H1 (cell line): ENCODE measurements around the gene CUBN. TPM values are rescaled to one million over a fixed set of nuclear protein-coding genes. Genes with fewer than 3 reads are reported as not detected.

Experiments
- CTCF ChIA-PET: fragments of 300-600 bp; sonication (Branson Sonifier 250); formaldehyde crosslinking; loops from one replicate; lab custom pipeline; 2021; ENCODE audit not compliant: partially characterized antibody; lab: Charles Lee
- POLR2A ChIA-PET: fragments of 300-600 bp; sonication (Branson Sonifier 250); formaldehyde crosslinking; loops from one replicate; lab custom pipeline; 2021; ENCODE audit warnings: inconsistent platforms; ENCODE audit not compliant: partially characterized antibody; lab: Charles Lee
- DNase-seq, 2 experiments: peaks; one replicate each; pipeline versions ENCODE4 v3.0.0 to v3.0.0-alpha.2; 2010 to 2022; ENCODE audit warnings: low spot score in 2 of 2, low read depth in 1 of 2, mixed read lengths in 1 of 2
- FAIRE-seq: peaks from 2 replicates; lab custom pipeline; 2011; peaks lifted over from hg19 to GRCh38; lab: Jason Lieb, UNC
- H2AFZ ChIP-seq: 2 replicates; pipeline ENCODE4 v1.8.1; 2012; ENCODE audit warnings: low read length, inconsistent platforms
- H2AK5ac ChIP-seq: 2 replicates; pipeline ENCODE4 v1.6.1; 2013; ENCODE audit warnings: low read depth, low read length
- H2BK120ac ChIP-seq: replicated peaks from 2 replicates; pipeline ENCODE3; 2013; ENCODE audit warnings: low read depth, low read length, inconsistent platforms
- H2BK12ac ChIP-seq: 2 replicates; pipeline ENCODE4 v1.6.1; 2013; ENCODE audit warnings: low read depth, low read length
- H2BK15ac ChIP-seq: 2 replicates; pipeline ENCODE4 v1.6.1; 2013; ENCODE audit warnings: low read length
- H2BK20ac ChIP-seq: 2 replicates; pipeline ENCODE4 v1.6.1; 2013; ENCODE audit warnings: low read length
- H2BK5ac ChIP-seq: 2 replicates; pipeline ENCODE4 v1.6.1; 2013; ENCODE audit warnings: low read depth, low read length
- H3K14ac ChIP-seq: 2 replicates; pipeline ENCODE4 v1.6.1; 2013; ENCODE audit warnings: inconsistent platforms; ENCODE audit not compliant: insufficient read length
- H3K18ac ChIP-seq: 2 replicates; pipeline ENCODE4 v1.6.1; 2013; ENCODE audit warnings: low read length; ENCODE audit errors: extremely low read depth
- H3K23ac ChIP-seq: 2 replicates; pipeline ENCODE4 v1.6.1; 2013; ENCODE audit warnings: inconsistent platforms; ENCODE audit not compliant: insufficient read length
- H3K23me2 ChIP-seq: 2 replicates; pipeline ENCODE4 v1.6.1; 2013; ENCODE audit warnings: low read depth, low read length
- H3K27ac ChIP-seq: 2 replicates; pipeline ENCODE4 v1.6.1; 2011; ENCODE audit warnings: low read depth, low read length, inconsistent platforms
- H3K27me3 ChIP-seq, 4 experiments: replicated peaks in 1 of 4; 1 replicate in 1 of 4; 2 replicates in 3 of 4; pipeline versions ENCODE4 v1.6.1 to v1.8.1; 2011 to 2013; ENCODE audit warnings: low read length in 3 of 4, mild to moderate bottlenecking in 3 of 4, inconsistent platforms in 2 of 4, mixed read lengths in 2 of 4, moderate library complexity in 1 of 4; ENCODE audit not compliant: control insufficient read depth in 3 of 4, insufficient read depth in 3 of 4; ENCODE audit errors: extremely low read depth in 1 of 4
- H3K36me3 ChIP-seq, 4 experiments: 2 replicates each; pipeline versions ENCODE4 v1.6.1 to v1.8.1; 2011 to 2013; ENCODE audit warnings: mild to moderate bottlenecking in 4 of 4, low read length in 3 of 4, moderate library complexity in 2 of 4, control low read depth in 1 of 4, inconsistent platforms in 1 of 4; ENCODE audit not compliant: insufficient read depth in 4 of 4, control insufficient read depth in 2 of 4
- H3K4ac ChIP-seq: replicated peaks from 2 replicates; pipeline ENCODE3; 2013; ENCODE audit warnings: low read length, low read depth, mixed read lengths, inconsistent platforms; ENCODE audit not compliant: insufficient read length
- H3K4me1 ChIP-seq, 4 experiments: replicated peaks in 1 of 4; 1 replicate in 1 of 4; 2 replicates in 3 of 4; pipeline versions ENCODE4 v1.6.1 to v1.8.1; 2011 to 2013; ENCODE audit warnings: low read length in 3 of 4, inconsistent platforms in 2 of 4, mixed read lengths in 1 of 4; ENCODE audit not compliant: insufficient read depth in 4 of 4, control insufficient read depth in 3 of 4
- H3K4me2 ChIP-seq, 2 experiments: 2 replicates each; pipeline versions ENCODE4 v1.6.1 to v1.8.1; 2011 to 2013; ENCODE audit warnings: low read depth in 2 of 2, low read length in 2 of 2, control low read depth in 1 of 2, inconsistent platforms in 1 of 2, mild to moderate bottlenecking in 1 of 2; ENCODE audit not compliant: insufficient read depth in 1 of 2
- H3K4me3 ChIP-seq, 4 experiments: fragments of 200-600, 300-600 bp in 1 of 4; sonication (generic), shearing (Covaris generic), sonication (Bioruptor Twin) in 1 of 4; 2 replicates each; pipeline versions ENCODE4 v1.5.1 to v1.8.1; 2011 to 2016; ENCODE audit warnings: low read length in 4 of 4, low read depth in 3 of 4, control low read depth in 2 of 4, inconsistent platforms in 2 of 4, mild to moderate bottlenecking in 2 of 4, mixed read lengths in 1 of 4, moderate library complexity in 1 of 4; ENCODE audit not compliant: insufficient read depth in 2 of 4; ENCODE audit errors: extremely low read depth in 1 of 4
- H3K56ac ChIP-seq: replicated peaks from 2 replicates; pipeline ENCODE3; 2013; ENCODE audit warnings: low read depth, mild to moderate bottlenecking, mixed read lengths, low read length, inconsistent platforms; ENCODE audit not compliant: insufficient read length
- H3K79me1 ChIP-seq: 2 replicates; pipeline ENCODE4 v1.6.1; 2013; ENCODE audit warnings: low read depth, low read length, control low read depth
- H3K79me2 ChIP-seq, 2 experiments: 2 replicates each; pipeline versions ENCODE4 v1.6.1 to v1.8.1; 2012 to 2013; ENCODE audit warnings: low read length in 2 of 2, mild to moderate bottlenecking in 2 of 2, inconsistent platforms in 1 of 2; ENCODE audit not compliant: insufficient read depth in 2 of 2, control insufficient read depth in 1 of 2
- H3K9ac ChIP-seq, 4 experiments: replicated peaks in 1 of 4; 1 replicate in 1 of 4; 2 replicates in 3 of 4; pipeline versions ENCODE4 v1.6.1 to v1.8.1; 2011 to 2013; ENCODE audit warnings: low read depth in 3 of 4, low read length in 3 of 4, control low read depth in 2 of 4, mild to moderate bottlenecking in 2 of 4, moderate library complexity in 2 of 4, inconsistent platforms in 1 of 4; ENCODE audit errors: extremely low read depth in 1 of 4
- H3K9me3 ChIP-seq, 2 experiments: 2 replicates each; pipeline versions ENCODE4 v1.6.1 to v1.8.1; 2012 to 2013; ENCODE audit warnings: mild to moderate bottlenecking in 2 of 2, moderate library complexity in 2 of 2, control low read depth in 1 of 2, inconsistent platforms in 1 of 2, low read depth in 1 of 2, low read length in 1 of 2, mixed read lengths in 1 of 2; ENCODE audit not compliant: insufficient read depth in 2 of 2
- H4K20me1 ChIP-seq, 2 experiments: replicated peaks in 1 of 2; 2 replicates each; pipeline versions ENCODE3 to v1.8.1; 2011 to 2013; ENCODE audit warnings: inconsistent platforms in 2 of 2, low read length in 2 of 2, mild to moderate bottlenecking in 1 of 2; ENCODE audit not compliant: insufficient read depth in 2 of 2, control insufficient read depth in 1 of 2
- H4K5ac ChIP-seq: 2 replicates; pipeline ENCODE4 v1.6.1; 2013; ENCODE audit warnings: low read length, low read depth, mixed read lengths, inconsistent platforms; ENCODE audit not compliant: insufficient read length
- H4K8ac ChIP-seq: 2 replicates; pipeline ENCODE4 v1.8.0; 2013; ENCODE audit warnings: mild to moderate bottlenecking, moderate library complexity, low read length, inconsistent platforms; ENCODE audit not compliant: insufficient read depth; ENCODE audit errors: extremely low read depth
- H4K91ac ChIP-seq: replicated peaks from 2 replicates; pipeline ENCODE3; 2013; ENCODE audit warnings: low read length, mixed read lengths, inconsistent platforms; ENCODE audit not compliant: insufficient read length
- ZNF274 ChIP-seq: IDR thresholded peaks from 2 replicates; pipeline ENCODE4 v1.7.0; 2012; ENCODE audit warnings: low read length, borderline replicate concordance; ENCODE audit errors: extremely low read depth
- WGBS, 2 experiments: shearing (Covaris generic) in 1 of 2; methylation state at CpG; one replicate each; pipeline versions ENCODE4 v1.1.6 to v1.1.7; 2013 to 2015; ENCODE audit warnings: low lambda C conversion rate in 2 of 2, mixed read lengths in 2 of 2, inconsistent platforms in 1 of 2, low coverage in 1 of 2, missing lambda C conversion rate in 1 of 2; ENCODE audit not compliant: insufficient replicate concordance in 2 of 2, insufficient coverage in 1 of 2, insufficient read length in 1 of 2; ENCODE audit errors: extremely low coverage in 1 of 2, missing lambda C conversion rate in 1 of 2; 5-methylcytosine and 5-hydroxymethylcytosine counted together
- polyA plus RNA-seq, 7 experiments: library from polyadenylated mRNA; depleted of rRNA in 3 of 7; stranded (reverse) in 5 of 7; unstranded in 2 of 7; fragments of >200 nt in 5 of 7; fragments of 200-250 nt in 2 of 7; gene quantifications; 1 replicate in 5 of 7; 2 replicates in 1 of 7; 4 replicates in 1 of 7; pipeline versions ENCODE4 v1.2.1 to v1.2.3, GENCODE V29; 2011 to 2013; ENCODE audit warnings: missing spikeins in 2 of 7, mixed read lengths in 2 of 7
- total RNA-seq: library from RNA; stranded (reverse); fragmentation: NEBNext Ultra II Directional; extraction: Animal tissue kit (Norgen Biotek cat#: 25700); gene quantifications from 2 replicates; pipeline ENCODE4 v1.2.1, GENCODE V29; 2021

The CUBN gene
- total and polyA plus RNA-seq, 2 of the 8 experiments (the other 6 are each of a cell fraction or from before 2014, with no cell fraction given), result 0.04 to 0.08 TPM

DNA sequence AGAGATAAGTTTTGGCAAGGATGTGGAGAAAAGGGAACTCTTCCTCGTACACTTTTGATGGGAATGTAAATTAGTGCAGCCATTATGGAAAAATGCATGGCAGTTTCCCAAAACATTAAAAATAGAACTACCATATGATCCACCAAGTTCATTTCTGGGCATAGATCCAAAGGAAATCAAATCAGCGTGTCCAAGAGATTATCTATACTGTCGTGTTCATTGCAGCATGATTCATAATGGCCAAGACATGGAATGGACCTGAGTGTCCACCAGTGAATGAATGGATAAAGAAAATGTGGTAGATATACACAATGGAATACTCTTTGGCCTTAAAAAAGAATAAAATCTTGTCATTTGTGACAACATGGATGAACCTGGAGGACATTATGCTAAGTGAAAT lies 242.0 kb downstream of the CUBN start:
- no peak overlapping the region for H3K23ac ChIP-seq
- ChIA-PET CTCF (interaction anchor here (0.5 kb wide), 1 partner anchor 322 kb away, joined by 3 read pairs; no protein-coding TSS in a partner anchor), POLR2A (no interaction called here)
- H3K4me2 ChIP-seq, result no peak overlapping the region
- no peak overlapping the region for H2AK5ac ChIP-seq
- H3K23me2 ChIP-seq, result no peaks in the 10 kb centered on the region
- H4K91ac ChIP-seq, result no peak overlapping the region
- no peak overlapping the region for H4K8ac ChIP-seq
- no peak for DNase-seq
- H3K79me1 ChIP-seq, result no peaks in the 10 kb centered on the region
- no peaks in the 10 kb centered on the region for H4K20me1 ChIP-seq
- H3K4ac ChIP-seq, result no peak overlapping the region
- H2BK5ac ChIP-seq, result no peak overlapping the region
- no peak overlapping the region for H4K5ac ChIP-seq
- no peak overlapping the region for H3K56ac ChIP-seq
- no peak overlapping the region for H3K9ac ChIP-seq
- no peak overlapping the region for H3K18ac ChIP-seq
- no peaks in the 10 kb centered on the region for H3K9me3 ChIP-seq
- no peaks in the 10 kb centered on the region for H3K36me3 ChIP-seq
- H2BK15ac ChIP-seq, result no peak overlapping the region
- no peak overlapping the region for H2BK120ac ChIP-seq
- H2AFZ ChIP-seq, result no peak overlapping the region
- H2BK12ac ChIP-seq, result no peak overlapping the region
- FAIRE-seq, result no peak
- H3K79me2 ChIP-seq, result no peaks in the 10 kb centered on the region
- H3K14ac ChIP-seq, result no peak overlapping the region
- H3K27ac ChIP-seq, result no peak overlapping the region
- H3K4me3 ChIP-seq, result no peak overlapping the region
- H3K4me1 ChIP-seq, result 0 out of 7 replicates have a peak, but pooled peaks cover 0 to 2% (median under 1%) of the 10 kb centered on the region in 4 experiments
- H3K27me3 ChIP-seq, result no peaks in the 10 kb centered on the region
- no peak overlapping the region for H2BK20ac ChIP-seq
- WGBS, 2 experiments, result 87% methylated on average over 3 of the region's 3 CpGs; no CpG with 5 or more reads in 1 of the 2 experiments
- TF ChIP-seq ZNF274, result no peak
